ENCODE data around the gene PDE4C.
"Not testable (repeated sequence)": the region's sequence is repeated elsewhere in the genome, so short reads cannot be mapped to it uniquely, and the experiment has no call there.

PDE4C gene

DNA sequence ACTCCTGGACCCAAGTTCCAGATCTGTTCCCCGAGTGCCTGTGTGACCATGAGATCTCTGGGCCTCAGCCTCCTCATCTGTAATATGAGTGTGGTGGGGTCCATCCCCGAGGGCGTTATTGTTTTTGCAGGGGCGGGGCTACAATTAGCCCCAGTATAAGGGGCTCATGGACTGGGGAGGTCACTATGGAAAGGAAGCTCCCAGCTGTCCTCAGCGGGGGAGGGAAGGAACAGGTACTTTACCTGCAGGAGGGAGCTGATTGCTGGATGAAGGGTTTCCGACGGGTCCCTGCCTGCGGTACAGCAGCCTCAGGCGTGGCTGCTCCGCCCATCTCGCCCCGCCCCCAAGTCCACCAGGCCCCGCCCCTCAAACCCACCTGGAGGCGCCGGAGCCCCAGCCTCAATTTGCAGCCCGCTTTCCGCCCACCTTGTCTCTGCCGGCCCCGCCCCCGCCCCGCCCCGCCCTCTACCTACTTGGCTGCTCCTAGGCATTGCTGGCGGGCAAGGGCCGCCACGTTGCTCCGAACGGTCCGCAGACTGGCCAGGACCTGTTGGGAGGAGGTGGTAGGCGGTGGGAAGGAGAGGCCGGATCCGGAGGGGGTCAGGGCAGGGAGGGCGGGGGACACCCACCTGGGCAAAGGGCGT, 5.5 kb downstream of the PDE4C start:
- no peak for DNase-seq

DNA sequence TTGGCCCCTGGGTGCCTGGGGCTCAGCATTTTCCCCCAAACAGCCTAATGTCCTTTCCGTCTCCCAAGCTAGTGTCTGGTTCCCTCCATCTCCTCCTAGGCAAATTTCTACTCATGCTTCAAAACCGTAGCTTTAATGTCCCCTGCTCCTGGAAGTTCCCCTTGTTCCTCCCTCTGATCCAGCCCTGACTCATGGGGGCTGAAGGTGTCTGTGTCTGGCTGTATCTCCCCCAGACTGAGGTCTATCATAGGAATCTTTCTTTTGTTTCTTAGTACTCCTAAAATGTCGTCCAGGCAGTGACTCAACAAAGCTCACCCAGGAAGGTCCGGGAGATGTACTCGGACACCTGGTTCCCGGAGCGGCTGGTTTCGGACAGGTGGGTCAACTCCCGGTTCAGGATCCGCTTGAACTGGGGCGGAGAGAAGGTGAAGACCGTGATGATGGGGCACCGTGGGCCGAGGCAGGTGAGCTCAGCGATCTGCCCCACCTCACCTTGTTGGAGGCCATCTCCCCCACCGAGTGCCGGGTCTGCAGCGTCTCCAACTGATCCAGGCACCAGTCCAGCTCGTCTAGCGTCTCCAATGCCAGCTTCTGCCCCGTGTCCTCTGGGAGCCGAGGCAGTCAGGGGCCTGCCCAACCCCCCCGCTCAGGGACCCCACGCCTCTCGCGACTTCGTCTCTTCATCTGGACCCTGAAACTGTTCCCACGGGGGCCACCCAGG, 6.2 kb downstream of the PDE4C start:
- no peak for DNase-seq

DNA sequence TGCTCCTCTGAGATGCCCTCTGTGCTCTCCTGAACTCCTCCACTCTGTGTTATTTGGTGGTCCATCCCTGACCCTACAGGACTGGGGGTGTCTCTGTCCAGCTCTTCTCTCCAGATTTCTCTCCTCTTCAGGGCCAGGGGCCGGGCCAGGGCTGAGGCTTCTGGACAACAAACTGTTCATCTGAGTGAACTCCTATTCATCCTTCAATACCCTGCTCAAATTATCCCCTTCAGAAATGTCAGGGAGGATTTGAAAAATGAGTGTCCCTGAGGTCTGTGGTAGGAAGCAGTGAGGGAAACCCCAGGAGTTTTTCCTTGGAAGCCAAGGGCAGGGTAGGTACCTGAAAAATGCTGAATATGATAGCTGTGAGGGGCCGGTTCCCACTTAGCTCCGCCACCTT, 7.6 kb downstream of the PDE4C start:
- DNase-seq: no peak

DNA sequence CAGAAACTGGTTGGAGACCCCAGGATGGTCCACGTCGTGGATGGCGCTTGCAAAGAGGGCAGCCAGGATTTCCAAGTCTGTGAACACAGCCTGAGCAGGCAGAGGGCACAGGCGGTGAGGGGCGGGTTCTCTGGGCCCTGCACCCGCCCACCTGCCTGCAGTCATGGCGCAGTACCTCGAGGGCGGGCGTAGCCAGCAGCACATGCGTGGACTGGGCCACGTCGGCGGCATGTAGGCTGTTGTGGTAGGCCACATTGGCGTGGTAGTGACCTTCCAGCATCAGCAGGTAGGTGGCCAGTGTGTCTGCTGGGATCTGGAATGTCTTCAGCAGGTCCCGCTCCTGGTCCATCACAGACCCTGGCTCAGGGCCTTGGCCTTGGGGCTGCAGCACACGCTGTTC, 8.1 kb downstream of the PDE4C start:
- DNase-seq: no peak

DNA sequence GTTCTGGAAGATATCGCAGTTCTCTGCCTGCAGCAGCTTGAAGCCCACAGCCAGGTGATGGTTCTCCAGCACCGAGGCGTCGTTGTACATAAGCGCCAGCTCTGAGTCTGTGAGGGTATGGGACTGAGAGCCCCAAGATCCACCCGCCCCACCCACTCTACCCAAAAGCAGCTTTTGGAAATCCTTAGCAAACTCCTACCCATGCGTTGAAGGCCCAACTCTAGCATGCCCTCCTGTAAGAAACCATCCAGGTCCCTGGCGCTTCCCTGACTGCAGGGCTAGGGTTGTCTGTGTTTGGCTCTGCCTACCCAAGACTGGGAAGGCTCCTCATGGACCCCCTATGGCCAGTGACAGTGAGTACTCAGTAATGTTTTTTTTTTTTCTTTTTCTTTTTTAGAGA, 9.4 kb downstream of the PDE4C start:
- DNase-seq: no peak

DNA sequence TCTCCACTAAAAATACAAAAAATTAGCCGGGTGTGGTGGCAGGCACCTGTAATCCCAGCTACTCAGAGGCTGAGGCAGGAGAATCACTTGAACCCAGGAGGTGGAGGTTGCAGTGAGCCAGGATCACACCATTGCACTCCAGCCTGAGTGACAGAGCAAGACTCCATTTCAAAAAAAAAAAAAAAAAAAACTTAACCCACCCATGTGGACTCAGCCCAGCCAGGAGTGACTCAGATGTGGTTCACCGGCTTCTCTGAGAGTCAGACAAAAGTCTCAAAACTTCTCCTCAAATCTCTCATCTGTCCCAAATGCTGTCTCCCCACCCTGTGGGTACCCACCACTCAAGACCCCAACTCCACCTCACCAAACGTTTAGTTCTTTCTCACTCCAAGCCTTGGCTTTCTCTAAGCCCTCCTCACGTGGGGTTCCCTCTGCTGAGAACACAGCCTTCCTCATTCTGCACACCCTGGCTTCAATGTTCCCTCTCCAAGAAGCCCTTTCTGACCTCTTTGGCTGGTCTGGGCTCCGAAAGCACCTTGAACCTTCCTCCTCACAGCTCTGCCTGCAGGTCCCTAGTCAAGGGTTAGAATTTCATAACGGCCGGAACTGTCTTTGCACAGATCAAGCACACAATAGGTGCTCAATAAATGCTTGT, 11.3 kb downstream of the PDE4C start:
- DNase-seq: no peak

DNA sequence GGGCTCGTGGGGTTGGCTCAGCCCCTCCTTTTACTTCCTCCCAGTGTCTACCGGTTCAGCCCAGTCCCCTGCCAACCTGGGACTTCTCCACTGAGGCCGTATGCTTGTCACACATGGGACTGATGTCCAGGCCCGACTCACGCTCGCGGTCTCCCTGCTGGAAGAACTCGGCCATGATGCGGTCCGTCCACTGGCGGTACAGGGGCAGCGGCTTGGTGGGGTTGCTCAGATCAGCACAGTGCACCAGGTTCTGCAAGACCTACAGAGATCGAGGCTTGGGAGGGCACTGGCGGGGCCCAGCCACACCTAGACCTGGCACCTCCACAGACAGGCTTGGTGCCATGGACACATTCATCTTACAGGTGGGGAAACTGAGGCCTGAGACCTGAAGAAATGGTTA, 14.6 kb downstream of the PDE4C start:
- DNase-seq: no peak

DNA sequence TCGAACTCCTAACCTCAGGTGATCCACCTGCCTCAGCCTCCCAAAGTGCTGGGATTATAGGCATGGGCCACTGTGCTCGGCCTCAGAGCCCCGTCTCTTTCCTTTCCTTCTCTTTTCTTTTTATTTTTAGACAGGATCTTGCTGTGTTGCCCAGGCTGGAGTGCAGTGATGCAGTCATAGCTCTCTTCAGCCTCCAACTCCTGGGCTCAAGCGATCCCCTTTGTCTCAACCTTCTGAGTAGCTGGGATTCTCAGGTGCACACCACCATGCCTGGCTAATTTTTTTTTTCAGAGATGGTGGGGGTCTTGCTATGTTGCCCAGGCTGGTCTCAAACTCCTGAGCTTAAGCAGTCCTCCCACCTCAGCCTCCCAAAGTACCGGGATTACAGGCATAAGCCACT, 16.3 kb downstream of the PDE4C start:
- not testable (repeated sequence) for DNase-seq

DNA sequence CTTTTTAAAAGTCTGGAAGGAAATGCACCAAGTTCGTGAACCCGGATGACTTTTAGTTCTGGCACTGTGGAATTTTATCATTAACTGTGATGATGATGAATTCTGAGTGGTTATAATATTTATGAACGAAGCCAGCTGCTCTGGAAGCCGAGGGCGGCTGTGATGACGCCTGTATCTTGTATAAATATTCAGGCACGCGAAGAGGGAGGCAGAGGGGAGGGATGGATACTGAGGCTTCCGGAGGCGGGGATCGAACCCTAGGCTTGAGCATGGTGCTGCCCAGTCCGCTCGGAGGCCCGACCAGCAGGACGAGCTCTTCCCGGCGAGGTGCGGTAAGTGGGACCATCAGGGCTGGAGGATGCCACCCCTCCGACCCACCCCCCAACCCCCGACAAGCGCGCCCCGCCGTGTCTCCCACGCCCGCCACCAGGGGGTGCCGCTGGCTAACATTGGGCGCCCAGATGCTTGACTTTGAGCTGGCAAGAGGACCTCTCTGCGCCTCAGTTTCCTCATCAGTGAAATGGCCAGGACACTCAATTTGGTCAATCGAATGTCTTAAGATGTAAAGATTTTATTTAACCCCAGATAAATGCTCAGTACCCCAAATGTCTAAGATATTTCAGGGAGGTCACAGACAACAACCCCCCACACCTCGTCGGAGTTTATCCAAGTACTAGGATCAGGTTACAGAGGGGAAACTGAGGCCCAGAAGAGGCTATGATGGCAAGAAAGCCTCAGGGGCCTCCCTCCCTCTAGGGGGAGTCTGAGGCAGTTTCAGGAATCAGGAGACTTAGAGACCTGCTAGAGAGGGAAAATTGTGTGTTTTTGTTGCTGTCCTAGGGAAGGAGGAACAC, 17.9 kb downstream of the PDE4C start:
- peak; percentile 66 to 69 for DNase-seq

DNA sequence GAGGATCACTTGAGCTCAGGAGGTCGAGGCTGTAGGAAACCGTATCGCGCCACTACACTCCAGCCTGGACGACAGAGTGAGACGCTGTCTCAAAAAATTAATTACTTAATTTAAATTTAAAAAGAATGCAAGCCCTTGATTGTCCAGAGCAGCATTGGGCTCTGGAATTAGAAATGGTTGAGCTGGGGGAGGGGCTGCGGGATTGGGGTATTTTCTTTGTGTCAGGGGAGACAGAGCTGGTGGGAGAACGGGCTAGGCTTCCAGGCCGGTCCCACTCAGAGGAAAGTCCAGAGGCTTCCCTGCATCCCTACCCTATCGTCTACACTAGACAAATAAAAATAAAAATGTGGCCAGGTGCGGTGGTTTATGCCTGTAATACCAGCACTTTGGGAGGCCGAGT, 20.2 kb downstream of the PDE4C start:
- DNase-seq: no peak

DNA sequence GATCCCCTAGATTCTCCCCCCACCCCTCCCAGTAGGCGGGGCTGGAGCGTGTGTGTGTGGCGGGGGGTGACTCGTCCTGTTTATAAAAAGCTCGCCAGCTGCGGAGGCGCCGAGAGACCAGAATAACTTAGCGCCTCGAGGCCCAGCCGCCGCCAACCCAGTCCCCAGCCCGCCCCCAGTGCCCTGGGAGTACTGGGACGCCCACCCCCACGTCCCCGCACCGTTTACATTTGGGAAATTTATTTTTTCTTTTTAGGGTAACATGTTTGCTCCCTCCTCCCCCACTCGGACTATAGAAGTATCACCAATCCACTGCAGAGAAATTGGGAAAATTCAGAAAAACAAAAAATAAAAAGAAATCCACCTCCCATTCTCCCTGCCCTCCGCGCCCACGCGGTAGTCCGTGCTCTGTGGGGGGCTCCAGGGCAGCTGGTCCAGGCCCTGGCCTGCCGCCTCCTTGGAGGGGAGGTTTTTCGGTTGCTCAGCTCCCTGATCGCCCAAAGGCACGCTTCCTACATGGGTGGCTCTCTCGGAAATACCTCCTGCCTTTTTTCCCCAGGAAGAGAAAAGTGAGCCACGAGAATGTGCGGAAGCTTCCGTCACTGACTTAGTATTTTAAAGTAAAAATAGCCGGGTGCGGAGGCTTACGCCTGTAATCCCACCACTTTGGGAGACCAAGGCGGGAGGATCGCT, 20.9 kb downstream of the PDE4C start:
- DNase-seq: peak; percentile 60 to 69

DNA sequence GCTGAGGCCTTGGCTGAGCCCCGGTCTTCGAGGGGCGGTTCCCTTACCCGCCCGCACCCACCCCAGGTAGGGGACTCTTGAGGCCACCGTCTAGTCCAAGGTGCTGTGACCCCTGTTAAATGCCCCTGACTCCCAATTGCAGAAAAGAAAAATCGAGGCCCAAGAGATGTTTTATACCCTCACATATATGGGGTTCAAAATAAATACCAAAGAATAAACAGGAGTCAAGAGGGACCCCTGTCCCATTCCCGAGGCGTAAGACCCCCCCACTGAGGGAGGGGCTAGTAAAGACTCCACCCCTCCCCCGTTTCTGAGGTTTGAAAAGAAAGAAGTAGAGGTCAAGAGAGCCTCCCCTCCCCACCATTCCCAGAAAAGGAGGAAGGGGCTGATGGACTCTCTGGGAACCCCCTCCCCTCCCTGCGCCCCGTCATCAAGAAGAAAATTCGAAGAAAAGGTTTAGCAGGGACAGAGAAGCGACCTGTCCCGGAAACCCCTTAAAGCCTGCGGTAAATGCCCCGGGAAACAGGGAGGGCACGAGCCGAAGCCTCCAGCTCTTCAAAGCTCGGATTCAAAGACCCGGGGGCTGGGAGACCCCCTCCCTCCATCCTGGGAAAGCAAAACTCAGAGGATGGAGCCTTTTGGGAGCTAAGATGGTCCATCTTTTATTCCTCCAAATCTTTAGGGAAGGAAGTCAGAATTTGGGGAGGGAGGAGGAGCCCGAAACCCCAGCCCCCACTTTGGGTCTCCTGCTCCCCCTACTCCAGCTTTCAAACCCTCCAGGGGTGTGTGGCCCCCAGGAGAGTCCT, 21.6 kb downstream of the PDE4C start:
- DNase-seq: peak; percentile 53 to 64

DNA sequence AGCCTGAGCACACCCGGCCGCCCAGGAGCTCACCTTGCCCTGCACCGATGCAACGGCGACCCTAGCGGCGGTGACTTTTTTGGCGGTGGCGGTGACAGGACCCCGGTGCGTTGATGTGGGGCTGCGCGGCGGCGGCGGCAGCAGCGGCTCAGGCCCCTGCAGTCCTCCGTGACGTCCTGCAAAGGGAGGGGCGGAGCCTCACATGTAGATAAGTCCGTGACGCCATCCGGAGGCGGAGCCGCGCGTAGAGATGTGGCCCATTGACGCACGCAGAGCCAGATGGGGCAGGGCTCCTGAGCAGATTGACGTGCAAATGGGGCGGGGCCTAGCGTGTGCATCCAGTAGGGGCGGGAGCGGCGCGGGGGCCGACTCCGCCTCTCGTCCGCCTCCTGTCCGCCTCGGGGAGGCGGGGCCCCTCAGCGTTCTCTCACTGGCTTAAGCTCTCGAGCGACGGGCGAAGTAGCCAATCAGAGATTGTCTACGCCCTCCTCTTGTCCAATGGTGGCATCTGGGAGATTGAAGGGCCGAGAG, 22.3 kb downstream of the PDE4C start, which contains the start of gene RAB3A:
TSS of gene RAB3A (minus strand) at position 180 of the 531 bp plus-strand sequence. CDS start 1,302 bp downstream, outside the sequence.
- peak; percentile 100 for DNase-seq

DNA sequence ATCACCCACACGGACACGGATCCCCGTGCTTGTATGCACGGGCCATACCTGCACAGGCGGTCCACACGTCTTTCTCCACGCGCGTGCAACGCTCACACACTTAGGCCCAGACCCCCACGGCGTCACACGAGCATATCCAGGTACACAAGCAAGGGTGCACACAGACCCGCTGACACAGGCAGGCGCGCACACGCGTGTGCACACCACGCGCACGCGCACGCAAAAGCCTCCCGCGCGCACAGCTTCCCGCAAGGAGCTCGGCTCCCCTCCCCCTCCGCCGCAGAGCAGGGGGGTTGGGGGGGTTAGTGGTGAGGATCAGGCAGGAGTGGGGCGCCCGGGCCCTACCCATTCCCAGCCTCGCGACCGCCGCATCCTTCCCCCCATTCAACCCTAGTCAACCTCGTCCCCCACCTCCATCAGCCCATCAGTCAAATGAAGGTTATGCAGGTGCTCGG, 22.8 kb downstream of the PDE4C start:
- peak; percentile 47 to 50 for DNase-seq

DNA sequence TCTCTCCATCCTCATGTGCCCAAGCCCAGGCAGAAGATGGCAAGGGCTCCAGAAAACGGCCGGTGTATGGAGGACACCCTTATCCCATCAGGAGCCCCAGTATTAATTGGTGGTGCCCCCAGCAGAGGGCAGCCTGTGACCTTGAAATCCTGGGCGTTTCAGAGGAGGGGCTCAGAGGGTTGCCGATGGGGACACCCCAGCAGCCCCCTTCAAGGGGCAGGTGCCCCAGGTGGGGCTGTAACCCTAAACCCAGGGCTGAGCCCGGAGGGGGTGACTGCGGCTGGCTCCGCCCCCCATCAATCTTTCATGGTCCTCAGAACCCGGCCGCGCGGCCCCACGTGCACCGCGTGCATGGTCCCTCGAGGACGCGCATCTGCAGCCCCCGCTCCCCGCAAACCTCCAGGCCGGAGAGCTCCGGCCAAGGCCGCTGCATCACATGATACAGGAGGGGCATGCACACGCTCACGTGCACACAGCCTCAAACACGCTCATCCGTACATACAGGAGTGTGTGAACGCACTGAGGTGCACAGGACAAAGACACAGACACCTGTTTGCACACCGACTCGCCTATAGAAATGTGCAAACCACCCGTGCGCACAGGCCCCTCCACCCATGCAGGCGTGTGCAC, 23.3 kb downstream of the PDE4C start:
- DNase-seq: peak; percentile 19 to 36

DNA sequence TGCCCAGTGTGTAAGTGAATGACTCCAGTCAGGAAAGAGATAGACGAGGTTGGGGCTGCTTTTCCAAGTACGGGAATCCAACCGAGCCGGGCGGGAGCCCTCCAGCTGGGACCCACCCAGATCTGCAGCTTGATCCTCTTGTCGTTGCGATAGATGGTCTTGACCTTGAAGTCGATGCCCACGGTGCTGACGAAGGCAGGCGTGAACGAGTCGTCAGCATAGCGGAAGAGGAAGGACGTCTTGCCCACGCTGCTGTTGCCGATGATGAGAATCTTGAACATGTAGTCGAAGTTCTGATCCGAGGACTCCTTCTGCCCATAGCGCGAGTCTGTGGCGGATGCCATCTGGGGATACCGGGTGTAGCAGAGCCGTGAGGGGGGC, 23.9 kb downstream of the PDE4C start:
- DNase-seq: no peak

DNA sequence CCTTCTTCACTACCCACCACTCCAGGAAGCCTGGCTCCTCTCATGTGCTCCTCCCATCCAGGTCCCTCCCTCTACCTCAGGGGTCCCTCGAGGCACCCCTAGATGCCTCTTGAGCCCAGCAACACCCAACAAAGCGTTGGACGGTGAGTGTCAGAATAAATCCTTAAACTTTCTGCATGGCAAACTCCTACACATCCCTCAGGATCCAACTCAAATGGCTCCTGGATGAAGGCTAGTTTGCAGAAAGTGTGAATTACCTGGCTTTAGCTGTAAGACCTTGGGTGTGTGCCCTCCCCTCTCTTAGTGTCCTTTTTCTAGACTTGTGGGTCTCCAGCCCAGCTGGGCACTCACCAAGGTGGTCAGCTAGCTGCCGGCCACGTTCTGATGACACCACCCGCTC, 27.9 kb downstream of the PDE4C start:
- DNase-seq: no peak

DNA sequence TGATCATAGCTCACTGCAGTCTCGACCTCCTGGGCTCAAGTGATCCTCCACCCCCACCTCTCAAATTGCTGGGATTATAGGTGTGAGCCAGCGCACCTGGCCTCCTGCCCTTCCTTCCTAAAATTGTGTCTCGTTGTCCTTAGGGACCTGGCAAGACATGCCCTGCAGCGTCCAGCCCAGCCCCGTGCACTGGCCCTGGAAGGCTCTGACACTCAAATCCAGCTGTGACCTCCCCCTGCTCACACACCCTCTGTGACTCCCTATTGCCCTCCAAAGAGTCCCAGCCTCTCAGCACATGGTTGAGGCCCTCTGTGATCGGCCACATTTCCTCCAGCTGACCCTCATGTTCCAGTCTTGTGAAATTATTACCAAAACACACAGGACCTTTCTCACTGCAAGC, 28.3 kb downstream of the PDE4C start:
- no peak for DNase-seq

DNA sequence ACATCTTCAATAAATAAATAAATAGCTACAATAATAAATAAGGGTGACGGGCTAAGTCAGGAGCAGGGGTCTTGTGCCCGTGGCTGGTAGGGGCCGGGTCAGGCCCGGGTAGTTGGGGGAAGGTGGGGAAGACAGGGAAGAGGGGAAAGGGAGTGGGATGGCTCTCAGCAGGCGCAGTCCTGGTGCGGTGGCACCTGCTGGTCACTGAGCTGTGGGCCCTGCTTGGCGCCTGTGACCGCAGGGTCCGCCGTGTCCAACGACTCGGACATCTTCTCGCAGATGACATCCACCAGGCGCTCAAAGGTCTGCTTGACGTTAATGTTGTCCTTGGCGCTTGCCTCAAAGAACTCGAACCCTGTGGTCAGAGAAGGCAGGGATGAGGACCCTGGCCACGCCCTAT, 28.9 kb downstream of the PDE4C start:
- no peak for DNase-seq

DNA sequence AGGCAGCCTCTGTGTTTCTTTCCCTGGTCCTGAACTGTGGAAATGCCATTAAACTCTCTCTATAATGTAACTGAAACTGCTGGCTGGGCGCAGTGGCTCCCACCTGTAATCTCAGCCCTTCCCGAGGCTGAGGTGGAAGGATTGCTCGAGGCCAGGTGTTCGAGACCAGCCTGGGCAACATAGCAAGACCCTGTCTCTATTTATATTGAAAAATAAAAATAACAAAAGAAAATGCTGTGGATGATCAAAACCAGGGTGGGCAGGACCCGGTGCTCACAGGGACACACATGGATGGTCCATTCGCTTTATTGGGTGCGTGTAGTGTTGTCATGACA, 29.8 kb downstream of the PDE4C start:
- no peak for DNase-seq
